Measurements from ENCODE around the gene RSBN1.

Gene RSBN1

GRCh38 chr1:113793878-113794834 lies 18.1 kb downstream of the RSBN1 start:
- H3K9ac ChIP-seq (ENCODE audit: low read length) = no peak overlapping the region
- H3K9me3 ChIP-seq (ENCODE audit: low read length) = no peaks in the 10 kb centered on the region
- H2AFZ ChIP-seq (ENCODE audit: low read length) = no peak overlapping the region
- peaks cover 16% of the 10 kb centered on the region for H3K79me2 ChIP-seq (ENCODE audit: insufficient read depth, low read length)
- no peak overlapping the region for H3K27ac ChIP-seq (ENCODE audit: low read depth, low read length, poor library complexity, severe bottlenecking)
- H3K4me1 ChIP-seq (ENCODE audit: insufficient read depth, low read length, severe bottlenecking) = no peaks in the 10 kb centered on the region
- no peaks in the 10 kb centered on the region for H3K27me3 ChIP-seq (ENCODE audit: insufficient read depth, low read length)
- no peak overlapping the region for H3K4me3 ChIP-seq (ENCODE audit: low read depth, low read length, poor library complexity, severe bottlenecking)
- TF ChIP-seq EZH2 (IDR thresholded peaks at IDR 0.05; ENCODE audit: borderline replicate concordance, low read length) = no peak
- TF ChIP-seq CTCF (IDR thresholded peaks at IDR 0.05; ENCODE audit: low read length) = no peak
- H3K9me2 ChIP-seq (ENCODE audit: low read depth, low read length) = no peaks in the 10 kb centered on the region
- H4K20me1 ChIP-seq (ENCODE audit: insufficient read depth, low read length) = no peaks in the 10 kb centered on the region
- H3K4me2 ChIP-seq (ENCODE audit: low read length) = no peak overlapping the region
- no peaks in the 10 kb centered on the region for H3F3A ChIP-seq (ENCODE audit: insufficient read depth, low read length)
- H3K36me3 ChIP-seq (ENCODE audit: insufficient read depth, low read length) = peaks cover 52% of the 10 kb centered on the region

GRCh38 chr1:113792986-113793385 lies 19.3 kb downstream of the RSBN1 start:
- no peak overlapping the region for H3K9ac ChIP-seq (ENCODE audit: low read length)

GRCh38 chr1:113792471-113792870 lies 19.8 kb downstream of the RSBN1 start:
- no peak overlapping the region for H2AFZ ChIP-seq (ENCODE audit: low read length)
- no peak overlapping the region for H3K4me3 ChIP-seq (ENCODE audit: low read depth, low read length, poor library complexity, severe bottlenecking)
- no peak overlapping the region for H3K4me2 ChIP-seq (ENCODE audit: low read length)
- TF ChIP-seq CTCF (IDR thresholded peaks at IDR 0.05; ENCODE audit: low read length) = no peak
- no peaks in the 10 kb centered on the region for H3K9me3 ChIP-seq (ENCODE audit: low read length)
- H3K79me2 ChIP-seq (ENCODE audit: insufficient read depth, low read length) = no peaks in the 10 kb centered on the region
- no peaks in the 10 kb centered on the region for H3F3A ChIP-seq (ENCODE audit: insufficient read depth, low read length)
- H4K20me1 ChIP-seq (ENCODE audit: insufficient read depth, low read length) = no peaks in the 10 kb centered on the region
- no peak overlapping the region for H3K27ac ChIP-seq (ENCODE audit: low read depth, low read length, poor library complexity, severe bottlenecking)
- no peaks in the 10 kb centered on the region for H3K9me2 ChIP-seq (ENCODE audit: low read depth, low read length)
- peaks cover 45% of the 10 kb centered on the region for H3K36me3 ChIP-seq (ENCODE audit: insufficient read depth, low read length)
- H3K4me1 ChIP-seq (ENCODE audit: insufficient read depth, low read length, severe bottlenecking) = no peaks in the 10 kb centered on the region
- H3K9ac ChIP-seq (ENCODE audit: low read length) = no peak overlapping the region
- no peaks in the 10 kb centered on the region for H3K27me3 ChIP-seq (ENCODE audit: insufficient read depth, low read length)

More at GRCh38 chr1:113792986-113793385, 19.3 kb downstream of the RSBN1 start:
- H3K9me2 ChIP-seq (ENCODE audit: low read depth, low read length) = no peaks in the 10 kb centered on the region
- H3K36me3 ChIP-seq (ENCODE audit: insufficient read depth, low read length) = peaks cover 49% of the 10 kb centered on the region
- TF ChIP-seq EZH2 (IDR thresholded peaks at IDR 0.05; ENCODE audit: borderline replicate concordance, low read length) (no peak), CTCF (IDR thresholded peaks at IDR 0.05; ENCODE audit: low read length) (no peak)
- no peaks in the 10 kb centered on the region for H3K9me3 ChIP-seq (ENCODE audit: low read length)
- no peaks in the 10 kb centered on the region for H3K27me3 ChIP-seq (ENCODE audit: insufficient read depth, low read length)
- H2AFZ ChIP-seq (ENCODE audit: low read length) = no peak overlapping the region
- no peaks in the 10 kb centered on the region for H3F3A ChIP-seq (ENCODE audit: insufficient read depth, low read length)
- no peak overlapping the region for H3K4me2 ChIP-seq (ENCODE audit: low read length)
- no peak overlapping the region for H3K27ac ChIP-seq (ENCODE audit: low read depth, low read length, poor library complexity, severe bottlenecking)
- H3K4me1 ChIP-seq (ENCODE audit: insufficient read depth, low read length, severe bottlenecking) = no peaks in the 10 kb centered on the region
- no peaks in the 10 kb centered on the region for H4K20me1 ChIP-seq (ENCODE audit: insufficient read depth, low read length)
- no peak overlapping the region for H3K4me3 ChIP-seq (ENCODE audit: low read depth, low read length, poor library complexity, severe bottlenecking)
- peaks cover 4% of the 10 kb centered on the region; the same call in 1 of the 2 replicates for H3K79me2 ChIP-seq (ENCODE audit: insufficient read depth, low read length)
